Measurements from ENCODE around the gene PRKAR1A.

The PRKAR1A gene

DNA sequence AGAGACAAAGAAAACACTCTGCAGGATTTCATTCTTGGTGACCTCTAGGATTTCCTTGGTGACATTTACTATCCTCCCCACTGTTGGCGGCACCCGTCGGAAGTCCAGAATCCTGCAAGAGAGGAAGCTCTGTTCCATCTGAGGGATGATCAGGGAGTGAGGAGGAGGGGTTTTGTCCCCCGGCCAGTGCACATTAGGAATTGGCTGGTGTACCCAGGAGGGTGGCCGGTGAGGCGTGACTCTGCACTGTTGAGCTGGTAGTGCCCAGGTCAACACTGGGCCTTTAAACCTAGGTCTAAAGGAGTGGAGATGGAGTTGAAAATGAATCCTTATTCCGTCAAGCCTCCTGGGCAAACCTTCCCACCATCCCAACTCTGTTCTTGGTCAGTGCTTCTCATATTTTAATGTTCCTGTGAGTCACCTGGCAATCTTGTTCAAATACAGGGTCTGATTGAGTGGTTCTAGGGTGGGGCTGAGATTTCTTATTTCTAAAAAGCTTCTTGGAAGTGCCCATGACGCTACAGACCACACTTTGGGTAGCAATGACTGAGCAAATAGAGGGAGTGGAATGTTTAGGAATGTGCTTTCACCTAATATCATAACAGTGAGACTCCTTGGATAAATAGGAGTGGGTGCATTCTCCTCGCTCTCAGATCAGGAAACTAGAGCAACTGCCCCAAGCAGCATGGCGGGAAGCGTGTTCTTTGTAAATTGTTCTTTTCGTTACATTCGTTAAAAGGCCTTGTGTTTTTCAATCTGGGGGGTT lies 30.7 kb downstream of the PRKAR1A start:
- DNase-seq (ENCODE audit: low read depth) = no peak

DNA sequence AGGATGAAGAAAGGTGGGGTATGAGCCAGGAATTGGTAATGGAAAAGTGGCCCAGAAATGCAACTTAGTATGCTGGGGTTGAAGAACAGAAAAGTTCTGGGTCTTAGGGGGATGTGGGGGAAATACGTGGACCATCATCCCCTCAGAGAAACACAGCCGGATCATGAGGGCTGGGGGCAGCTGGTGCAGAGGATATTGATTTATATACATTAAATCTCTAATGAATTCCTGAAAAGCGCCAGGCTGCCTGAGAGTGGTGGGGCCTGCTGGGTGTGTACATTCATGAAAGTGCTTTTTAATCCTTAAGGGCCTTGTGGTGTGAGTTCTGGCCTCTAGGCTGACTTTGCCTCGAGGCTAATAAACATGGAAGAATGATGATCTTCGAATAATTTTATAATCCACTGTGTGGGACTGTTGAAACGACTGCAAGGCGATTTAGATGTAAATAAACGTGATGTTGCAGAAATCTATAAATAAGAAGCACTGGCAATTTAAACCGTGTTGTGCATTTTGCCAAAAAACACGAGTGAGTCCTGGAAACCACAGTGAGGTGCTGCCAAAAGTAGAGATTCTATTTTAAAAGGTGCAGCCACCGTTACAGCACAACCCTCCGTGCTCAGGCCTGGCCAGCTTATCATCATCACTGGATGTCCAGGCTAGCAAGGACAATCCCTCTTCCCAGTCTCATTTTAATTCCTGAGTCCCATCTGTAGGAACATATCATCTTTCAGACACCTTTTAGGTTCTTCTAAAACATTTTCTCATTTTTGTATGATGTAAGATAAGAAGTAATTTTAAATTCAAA lies 32.1 kb downstream of the PRKAR1A start:
- no peak for DNase-seq (ENCODE audit: low read depth)

DNA sequence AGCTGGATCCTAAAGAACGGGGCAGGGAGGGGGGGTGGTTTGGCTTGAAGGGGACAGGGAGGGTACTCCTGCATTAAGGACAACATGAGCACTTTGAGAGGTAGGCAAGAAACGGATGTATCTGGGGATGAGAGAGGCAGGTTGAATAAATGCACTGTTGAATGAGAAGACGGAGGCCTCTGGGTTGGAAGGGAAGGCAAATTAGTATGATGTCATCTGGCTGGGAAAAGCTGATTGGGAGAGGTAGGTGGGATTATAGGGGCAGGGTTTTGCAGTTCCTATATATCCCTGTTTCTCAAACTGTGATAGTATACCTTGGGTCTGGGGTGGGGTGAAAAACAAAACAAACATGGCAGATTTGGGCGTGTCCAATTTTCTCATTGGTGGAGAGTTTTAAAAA lies 44.3 kb downstream of the PRKAR1A start:
- DNase-seq (ENCODE audit: low read depth) = no peak

DNA sequence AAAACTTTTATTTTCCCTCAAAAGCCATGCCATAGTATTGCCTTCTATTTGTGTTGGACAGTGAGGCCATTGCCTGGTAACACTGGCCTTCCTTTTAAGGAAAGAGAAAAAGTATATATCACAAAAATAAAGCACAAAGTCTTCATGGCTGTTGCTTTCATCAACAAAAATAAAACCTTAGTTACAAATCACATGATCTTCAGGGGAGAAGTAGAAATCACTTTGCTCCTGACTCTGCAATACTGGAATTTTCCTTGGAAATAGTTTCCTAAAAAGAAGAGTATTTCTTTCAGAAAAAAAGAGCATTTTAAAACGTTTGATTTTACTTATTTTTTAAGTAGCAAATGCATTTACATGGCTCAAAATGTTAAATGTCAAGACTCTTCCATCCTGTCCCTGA lies 47.1 kb downstream of the PRKAR1A start:
- DNase-seq (ENCODE audit: low read depth) = no peak

DNA sequence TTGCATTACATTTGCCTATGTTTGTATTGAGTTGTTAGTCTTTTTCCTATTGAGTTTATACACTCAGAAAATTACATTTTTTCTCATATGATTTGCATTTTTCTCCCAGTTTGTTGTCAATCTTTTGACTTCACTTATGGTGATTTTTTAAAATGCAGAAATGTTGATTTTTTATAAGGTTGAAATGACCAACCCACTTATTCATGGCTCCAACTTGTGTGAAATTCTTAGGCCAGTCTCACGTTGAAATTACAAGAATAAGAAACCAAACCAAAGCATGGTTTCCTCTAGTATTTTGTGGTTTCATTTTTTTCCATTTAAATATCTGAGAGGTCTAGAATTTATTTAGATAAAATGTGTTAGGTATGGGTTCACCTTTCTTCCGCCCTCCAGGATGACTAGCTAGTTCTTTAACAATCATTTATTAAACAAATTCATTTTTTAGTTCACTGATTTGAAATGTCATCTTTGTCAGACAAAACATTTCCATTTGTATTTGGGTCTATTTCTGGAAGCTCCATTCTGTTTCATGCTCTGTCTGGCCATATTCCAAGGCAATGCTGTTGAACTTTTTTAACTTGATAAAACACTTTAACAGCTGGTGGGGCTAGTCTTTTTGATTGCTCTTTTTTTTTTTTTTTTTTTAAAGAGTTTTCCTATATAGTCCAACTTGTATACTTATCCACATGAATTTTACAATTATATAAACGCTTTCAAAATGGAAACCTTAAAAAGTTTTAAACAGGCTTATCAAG lies 48.9 kb downstream of the PRKAR1A start:
- DNase-seq (ENCODE audit: low read depth) = no peak

DNA sequence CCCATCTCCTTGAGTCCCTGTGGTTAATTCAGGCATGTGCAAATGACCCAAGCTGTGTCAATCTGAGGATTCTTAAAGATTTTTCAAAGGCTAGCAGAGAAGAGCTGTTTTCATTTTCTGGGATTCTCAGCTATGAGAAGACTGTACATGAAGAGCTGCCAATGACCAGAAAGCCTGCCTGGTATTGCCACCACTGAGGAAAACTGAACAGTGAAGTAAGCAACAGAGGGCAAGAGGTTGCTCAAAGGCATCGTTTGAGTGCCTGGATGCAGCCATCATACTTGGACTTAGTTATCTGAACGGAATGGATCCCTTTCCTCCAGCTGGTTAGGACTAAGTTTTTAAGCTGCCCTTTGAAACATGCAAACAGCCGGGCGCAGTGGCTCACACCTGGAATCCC lies 50.5 kb downstream of the PRKAR1A start:
- no peak for DNase-seq (ENCODE audit: low read depth)

DNA sequence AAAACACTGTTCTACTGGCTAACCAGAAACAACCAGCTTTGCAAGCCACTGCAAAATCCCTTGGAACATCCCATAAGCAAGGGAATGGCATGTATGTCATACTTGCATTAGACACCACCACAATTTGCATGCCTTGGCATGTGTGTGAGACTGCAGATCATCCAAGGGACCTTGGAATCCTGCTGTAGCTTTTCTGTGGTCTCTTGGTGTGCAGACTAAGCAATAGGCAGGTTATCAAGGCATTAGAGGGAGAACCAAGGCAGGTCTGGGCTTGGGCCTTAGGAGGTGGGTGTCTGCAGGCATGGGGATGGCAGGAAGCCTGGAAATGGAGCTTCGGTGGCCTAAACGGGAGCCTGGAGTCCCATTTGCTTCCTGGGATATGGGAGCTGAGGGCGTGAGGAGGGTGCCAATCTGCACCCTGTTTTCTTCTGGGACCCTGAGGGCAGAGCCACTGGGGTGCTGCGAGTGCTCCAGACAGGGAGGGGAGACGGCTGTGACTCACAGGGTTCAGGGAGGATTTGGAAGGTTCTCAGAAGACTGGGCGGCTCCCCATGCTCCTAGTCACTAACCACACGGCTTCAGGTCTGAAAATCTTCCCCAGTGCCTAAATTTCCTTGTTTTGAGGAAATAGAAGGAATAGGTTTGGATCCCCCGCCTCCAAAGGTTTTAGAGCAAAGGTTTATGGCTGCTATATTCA lies 52.3 kb downstream of the PRKAR1A start:
- no peak for DNase-seq (ENCODE audit: low read depth)

DNA sequence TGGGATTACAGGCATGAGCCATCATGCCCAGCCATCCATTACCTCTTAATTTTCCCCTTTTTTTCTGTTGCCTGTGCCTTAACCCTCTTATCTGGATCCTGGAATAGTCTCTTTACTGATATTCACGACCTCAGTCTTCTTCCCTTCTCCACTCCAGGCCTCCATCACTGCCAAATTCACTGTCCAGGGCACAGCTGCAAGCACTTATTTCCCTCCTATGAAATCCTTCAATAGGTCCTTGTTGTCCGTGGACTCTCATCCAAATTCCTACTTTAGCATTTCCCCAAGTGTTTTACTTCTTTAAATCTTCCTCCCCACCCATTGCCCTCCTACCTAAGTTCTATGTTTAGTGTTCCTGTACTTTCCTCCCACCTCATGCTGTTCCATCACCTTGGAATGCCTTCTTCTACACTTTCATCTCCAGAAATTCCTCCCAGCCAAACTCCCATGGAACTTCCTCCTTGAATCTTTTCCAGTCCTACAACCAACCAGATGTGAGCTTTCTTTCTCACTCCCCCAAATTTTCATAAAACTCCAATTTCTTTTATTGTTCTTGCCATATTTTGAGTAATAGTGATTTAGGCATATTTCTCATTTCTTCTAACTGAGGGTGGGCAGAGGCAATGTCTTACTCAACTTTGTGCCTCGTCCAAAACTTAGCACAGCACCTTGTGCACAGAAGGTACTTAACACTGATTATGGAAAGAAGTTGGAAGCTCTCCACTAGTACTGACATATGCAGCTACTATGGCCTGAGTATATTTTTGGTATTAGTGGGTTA lies 53.6 kb downstream of the PRKAR1A start:
- DNase-seq (ENCODE audit: low read depth) = no peak

DNA sequence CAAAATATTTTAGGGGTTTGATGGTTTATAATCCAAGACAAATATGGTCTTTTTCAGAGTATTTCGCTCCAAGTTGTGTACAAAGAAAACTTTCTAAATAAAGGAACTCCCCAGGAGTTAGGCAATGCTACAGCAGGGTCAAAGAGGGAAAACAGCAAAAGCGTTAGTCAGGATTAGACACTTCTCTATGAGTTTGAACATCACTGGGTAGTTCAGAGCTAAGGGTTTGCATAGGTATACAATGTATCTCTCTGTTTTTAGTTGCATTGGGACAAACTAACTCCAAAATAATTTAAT lies 54.2 kb downstream of the PRKAR1A start:
- DNase-seq (ENCODE audit: low read depth) = no peak

DNA sequence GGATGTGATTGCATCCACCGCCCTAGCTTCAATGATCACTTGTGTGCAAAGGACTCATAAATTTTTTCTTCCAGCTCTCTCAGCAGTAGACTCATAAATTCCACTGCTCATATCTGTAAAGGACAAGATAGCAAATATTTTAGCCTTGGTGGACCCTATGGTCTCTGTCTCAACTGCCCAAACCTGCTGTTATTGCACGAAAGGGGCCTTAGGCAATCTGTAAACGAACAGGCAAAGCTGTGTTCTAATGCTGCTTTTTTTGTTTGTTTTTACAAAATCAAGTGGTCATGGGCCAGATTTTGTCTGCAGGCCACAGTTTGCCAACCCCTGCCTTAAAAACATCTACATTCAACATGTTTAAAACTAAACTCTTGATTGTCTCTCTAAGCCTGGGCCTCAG lies 54.8 kb downstream of the PRKAR1A start:
- DNase-seq (ENCODE audit: low read depth) = no peak

DNA sequence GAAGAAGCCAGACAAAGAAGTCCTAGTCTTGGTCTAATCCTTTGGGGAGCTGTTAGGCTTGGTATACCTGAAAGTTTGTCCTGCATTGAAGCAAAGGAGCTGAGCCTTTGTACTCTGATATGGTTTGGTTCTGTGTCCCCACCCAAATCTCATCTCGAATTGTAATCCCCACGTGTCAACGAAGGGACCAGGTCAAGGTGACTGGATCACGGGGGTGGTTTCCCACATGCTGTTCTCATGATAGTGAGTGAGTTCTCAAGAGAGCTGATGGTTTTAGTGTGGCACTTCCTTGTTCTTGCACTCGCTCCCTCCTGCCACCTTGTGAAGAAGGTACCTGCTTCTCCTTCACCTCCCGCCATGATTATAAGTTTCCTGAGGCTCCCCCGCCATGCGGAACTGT lies 55.4 kb downstream of the PRKAR1A start:
- DNase-seq (ENCODE audit: low read depth) = no peak

DNA sequence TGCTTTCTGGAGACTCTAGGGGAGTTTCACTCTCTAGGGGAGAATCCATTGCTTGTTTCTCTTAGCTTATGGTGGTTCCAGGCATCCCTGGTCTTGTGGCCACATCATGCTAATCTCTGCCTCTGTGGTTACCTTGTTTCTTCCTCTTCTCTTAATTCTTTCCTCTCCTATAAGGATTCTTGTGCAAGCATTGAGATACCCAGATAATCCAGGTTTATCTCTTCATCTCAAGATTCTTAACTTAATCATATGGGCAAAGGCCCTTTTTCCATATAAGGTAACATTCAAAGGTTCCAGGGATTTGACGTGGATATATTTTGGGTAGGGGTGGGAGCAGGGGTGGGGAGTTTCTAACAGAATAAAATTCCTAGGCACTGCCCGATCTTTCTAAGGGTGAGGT lies 56.4 kb downstream of the PRKAR1A start:
- DNase-seq (ENCODE audit: low read depth) = no peak

DNA sequence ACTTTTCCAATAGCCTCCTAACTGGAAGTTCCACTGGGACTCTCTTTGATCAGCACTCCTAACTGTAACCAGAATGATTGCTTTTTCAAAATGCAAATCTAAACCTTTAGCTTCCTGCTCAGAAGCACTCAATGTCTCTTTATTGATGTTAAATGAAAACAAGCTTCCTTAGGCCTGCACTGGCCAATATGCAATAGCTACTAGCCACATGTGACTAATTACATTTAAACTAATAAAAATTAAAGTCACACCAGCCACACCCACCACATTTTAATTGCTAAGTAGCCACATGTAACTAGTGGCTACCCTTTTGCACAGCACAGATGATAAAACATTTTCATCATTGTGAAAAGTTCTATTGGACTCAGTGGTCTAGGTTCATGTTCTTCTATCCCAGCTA lies 57.1 kb downstream of the PRKAR1A start:
- DNase-seq (ENCODE audit: low read depth) = no peak

DNA sequence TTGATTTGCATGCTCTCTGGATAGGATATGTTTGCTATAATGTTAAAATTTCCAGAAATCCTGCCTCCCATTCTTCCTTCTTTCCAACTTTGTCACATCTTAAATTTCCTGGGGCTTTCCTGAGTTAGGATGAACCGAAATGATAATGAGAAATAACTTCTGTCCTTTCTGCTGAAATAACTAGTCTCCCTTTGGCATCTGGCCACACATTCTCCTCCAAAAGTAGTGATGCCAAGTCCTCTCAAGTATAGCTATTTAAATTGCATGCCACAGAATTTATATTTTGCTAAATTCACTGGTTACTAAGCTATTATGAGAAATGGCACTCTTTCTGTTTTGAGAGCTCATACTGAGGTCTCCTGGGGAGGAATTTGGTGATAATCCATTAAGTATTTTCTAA lies 58.3 kb downstream of the PRKAR1A start:
- DNase-seq (ENCODE audit: low read depth) = no peak

DNA sequence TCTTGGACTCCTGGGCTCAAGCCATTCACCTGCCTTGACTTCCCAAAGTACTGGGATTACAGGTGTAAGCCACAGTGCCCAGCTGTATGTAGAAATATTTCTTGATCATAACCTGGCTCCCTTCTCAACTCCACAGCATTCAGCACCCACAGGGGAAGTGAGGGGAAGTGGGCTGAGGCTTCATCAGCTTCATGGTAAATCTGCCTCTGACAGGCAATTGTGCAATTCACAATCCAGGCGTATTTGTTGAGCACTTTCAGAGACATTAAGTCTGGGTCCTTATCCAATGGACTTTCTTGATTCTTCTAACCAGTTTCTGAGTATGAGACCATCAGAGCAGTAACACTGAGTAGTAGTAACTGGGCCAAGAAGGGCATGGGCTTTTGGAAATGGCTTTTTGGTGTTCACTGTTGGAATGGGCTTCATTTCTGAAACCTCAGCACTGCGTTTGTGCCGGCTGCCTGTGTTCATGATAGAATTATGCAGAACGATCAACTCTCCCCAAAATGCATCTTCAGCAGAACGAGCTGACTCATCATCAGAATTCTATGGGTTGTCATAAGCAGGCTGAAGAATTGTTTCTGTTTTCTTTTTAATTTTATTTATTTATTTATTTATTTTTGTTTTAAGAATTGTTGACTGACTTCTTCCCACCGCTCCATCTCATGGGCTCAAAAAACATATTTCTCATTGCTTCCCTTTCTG lies 60.1 kb downstream of the PRKAR1A start:
- DNase-seq (ENCODE audit: low read depth) = no peak

DNA sequence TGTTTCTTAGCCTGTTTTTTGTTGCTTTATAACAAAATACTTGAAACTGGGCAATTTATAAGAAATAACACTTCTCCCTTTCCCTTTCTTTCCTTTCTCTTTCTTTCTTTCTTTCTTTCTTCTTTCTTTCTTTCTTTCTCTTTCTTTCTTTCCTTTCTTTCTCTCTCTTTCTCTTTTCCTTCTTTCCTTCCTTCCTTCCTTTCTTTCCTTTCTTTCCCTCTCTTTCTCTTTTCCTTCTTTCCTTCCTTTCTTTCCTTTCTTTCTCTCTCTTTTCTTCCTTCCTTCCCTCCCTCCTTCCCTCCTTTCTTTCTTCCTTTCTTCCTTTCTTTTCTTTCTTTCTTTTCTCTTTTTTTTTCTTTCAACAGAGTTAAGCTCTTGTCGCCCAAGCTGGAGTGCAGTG lies 61.1 kb downstream of the PRKAR1A start:
- no peak for DNase-seq (ENCODE audit: low read depth)

DNA sequence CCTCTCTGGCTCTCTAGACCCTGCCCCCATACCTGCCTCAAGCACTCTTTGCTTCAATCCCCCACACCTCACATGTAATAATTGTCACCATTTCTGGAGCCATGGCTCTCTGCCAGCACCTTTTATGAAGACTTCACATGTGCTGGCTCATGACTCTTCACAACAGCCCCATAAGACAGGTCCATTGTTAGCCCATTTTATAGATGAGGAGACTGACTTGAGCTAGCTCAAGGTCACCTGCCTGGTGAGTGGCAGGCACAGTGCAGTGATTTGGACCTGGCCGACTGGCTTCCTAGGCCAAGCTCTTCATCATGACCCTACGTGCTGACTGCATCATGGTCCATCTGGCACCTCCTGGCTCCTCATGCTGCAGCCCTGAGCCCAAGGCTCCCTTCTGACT lies 63.9 kb downstream of the PRKAR1A start:
- DNase-seq (ENCODE audit: low read depth) = no peak

DNA sequence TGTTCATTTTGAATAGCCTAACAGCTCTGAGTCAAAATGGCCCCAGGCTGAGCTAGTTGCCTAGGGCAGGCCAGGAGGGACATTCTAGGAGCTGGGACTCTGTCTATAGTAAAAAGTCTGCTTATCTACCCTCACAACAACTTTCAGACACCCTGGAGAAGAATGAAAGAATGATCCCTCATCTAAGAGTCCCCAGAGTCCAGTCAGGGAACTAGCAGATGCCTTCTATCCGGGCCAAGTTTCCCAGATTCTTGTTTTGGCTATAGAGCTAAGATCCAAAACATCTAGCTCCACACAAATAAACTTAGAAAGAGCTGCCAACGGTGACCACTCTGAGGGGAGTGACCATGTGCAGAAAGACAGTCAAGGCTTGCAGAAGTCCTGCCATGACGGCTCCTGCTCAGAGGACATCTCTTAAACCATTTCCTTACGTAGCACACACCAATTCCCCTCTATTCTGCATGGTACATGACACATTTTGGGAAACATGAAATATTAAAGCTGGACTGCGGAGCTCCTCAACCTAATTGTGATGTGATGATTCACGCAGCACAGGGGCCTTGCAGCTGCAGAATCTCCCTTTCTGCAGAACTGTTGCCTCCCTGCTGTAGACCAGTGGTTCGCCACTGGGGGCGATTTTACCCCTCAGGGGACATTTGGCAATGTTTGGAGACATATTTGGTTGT lies 64.7 kb downstream of the PRKAR1A start:
- DNase-seq (ENCODE audit: low read depth) = peak; percentile 55

DNA sequence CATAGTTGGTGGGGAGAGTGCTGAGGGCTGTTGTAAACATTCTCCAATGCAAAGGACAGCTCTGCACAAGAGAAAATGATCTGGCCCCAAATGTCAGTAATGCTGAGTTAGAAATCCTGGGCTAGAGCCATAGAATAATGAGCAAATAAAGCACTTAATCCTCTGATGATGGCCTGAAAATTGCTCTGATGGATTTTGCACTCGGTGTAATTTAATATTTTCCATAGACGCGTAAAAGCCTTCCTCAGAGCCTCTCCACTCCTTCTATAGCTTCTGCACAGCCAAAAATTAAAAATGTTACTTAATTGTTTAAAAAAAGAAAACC lies 65.2 kb downstream of the PRKAR1A start:
- DNase-seq (ENCODE audit: low read depth) = no peak

DNA sequence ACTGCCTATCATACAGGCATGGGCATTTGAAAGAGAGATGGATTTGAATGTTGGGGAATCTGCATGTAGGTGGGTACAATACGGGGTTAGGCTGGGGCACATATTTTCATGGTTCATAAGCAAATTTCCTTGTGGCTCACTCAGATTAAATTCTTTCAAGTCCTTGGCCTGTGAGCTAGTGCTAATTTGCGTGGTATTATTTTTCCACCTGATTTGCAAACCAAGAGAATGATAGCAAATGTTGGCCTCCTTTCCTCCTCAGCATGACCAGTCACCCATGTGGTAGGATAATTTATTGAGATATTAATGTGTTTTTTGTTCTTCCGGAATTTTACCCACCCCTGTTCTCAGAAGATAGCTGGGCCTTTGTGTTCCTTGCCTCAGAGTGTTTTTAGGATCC lies 66.0 kb downstream of the PRKAR1A start:
- no peak for DNase-seq (ENCODE audit: low read depth)

Data from ELR (cell line).